GM12878 (cell line): ENCODE results near the gene TMEM254. TPM values are rescaled to one million over a fixed set of nuclear protein-coding genes. Genes with fewer than 3 reads are reported as not detected.

Source experiments
- ATF7 ChIP-seq: fragments of 450-650 bp; IDR thresholded peaks from 2 replicates; pipeline ENCODE4 v1.6.1; 2016; ENCODE audit warnings: low read depth, mild to moderate bottlenecking
- CREB1 ChIP-seq: IDR thresholded peaks from 2 replicates; pipeline ENCODE4 v1.6.1; 2012; ENCODE audit warnings: low read depth, mild to moderate bottlenecking, inconsistent platforms
- CTCF ChIP-seq, 3 experiments: IDR thresholded peaks in 2 of 3; conservative IDR thresholded peaks in 1 of 3; 2 replicates each; pipeline ENCODE4 v1.5.1; 2011; ENCODE audit warnings: low read depth in 3 of 3, low read length in 3 of 3, mild to moderate bottlenecking in 3 of 3, control low read depth in 2 of 3, moderate library complexity in 2 of 3, inconsistent platforms in 1 of 3, mixed read lengths in 1 of 3; ENCODE audit not compliant: control insufficient read depth in 2 of 3, insufficient read depth in 1 of 3; ENCODE audit errors: extremely low read depth in 1 of 3
- MAX ChIP-seq: IDR thresholded peaks from 2 replicates; pipeline ENCODE4 v1.6.1; 2012; ENCODE audit warnings: low read depth, low read length, improper control_type of control experiment
- POLR2AphosphoS2 ChIP-seq: IDR thresholded peaks from 2 replicates; pipeline ENCODE4 v1.6.1; 2011; ENCODE audit warnings: low read depth, mild to moderate bottlenecking, low read length, improper control_type of control experiment, moderate library complexity
- SMAD5 ChIP-seq: IDR thresholded peaks from 2 replicates; pipeline ENCODE4 v1.6.1; 2016; ENCODE audit warnings: antibody characterized with exemption, low read depth
- SMARCA5 ChIP-seq: fragments of 450-650 bp; IDR thresholded peaks from 2 replicates; pipeline ENCODE4 v1.6.1; 2017; ENCODE audit warnings: mild to moderate bottlenecking
- SMC3 ChIP-seq: IDR thresholded peaks from 2 replicates; pipeline ENCODE4 v1.6.1; 2011; ENCODE audit warnings: low read length, improper control_type of control experiment, borderline replicate concordance
- SRF ChIP-seq, 2 experiments: IDR thresholded peaks; 2 replicates each; pipeline ENCODE4 v1.6.1; 2011; ENCODE audit warnings: low read depth in 2 of 2, low read length in 2 of 2, mild to moderate bottlenecking in 1 of 2, moderate library complexity in 1 of 2
- ZBTB4 ChIP-seq: fragments of 450-650 bp; formaldehyde crosslinking; IDR thresholded peaks from 2 replicates; pipeline ENCODE4 v1.4.0; 2022; ENCODE audit warnings: mild to moderate bottlenecking, moderate library complexity
- ZNF687 ChIP-seq: fragments of 450-650 bp; IDR thresholded peaks from 2 replicates; pipeline ENCODE4 v1.6.1; 2017; ENCODE audit warnings: mild to moderate bottlenecking, moderate library complexity
- polyA plus RNA-seq, 11 experiments: library from polyadenylated mRNA; depleted of rRNA in 4 of 11; unstranded in 6 of 11; stranded (reverse) in 5 of 11; fragments of >200 nt; fragmentation: Nextera tagmentation in 4 of 11; fragmentation: Illumina TruSeq in 1 of 11; extraction: Ambion mirVana in 4 of 11; extraction: Trizol in 1 of 11; gene quantifications; 1 replicate in 1 of 11; 2 replicates in 10 of 11; pipeline versions ENCODE4 v1.2.1 to v1.2.3, GENCODE V29; 2011 to 2016; ENCODE audit warnings: inconsistent platforms in 2 of 11, missing spikeins in 2 of 11, low read depth in 1 of 11
- total RNA-seq, 4 experiments: library from RNA; depleted of rRNA in 3 of 4; stranded (reverse); fragments of >200 nt in 3 of 4; fragmentation: Illumina TruSeq in 1 of 4; extraction: Trizol in 1 of 4; gene quantifications; 2 replicates each; pipeline versions ENCODE4 v1.2.1 to v1.2.3, GENCODE V29; 2013 to 2021

TMEM254 gene
- total and polyA plus RNA-seq, 10 of the 15 experiments (the other 5 are each of a cell fraction or from before 2014, with no cell fraction given): 5.6 to 29.0 (median 13.1) TPM

GRCh38 chr10:80140251-80140650 lies 61.8 kb downstream of the TMEM254 start (continued):
- TF ChIP-seq POLR2AphosphoS2: no peak
- TF ChIP-seq SMC3: no peak
- no peak for TF ChIP-seq SMAD5
- TF ChIP-seq ATF7: no peak
- no peak for TF ChIP-seq ZBTB4 (CRISPR knock-in tag)
- no peak for TF ChIP-seq MAX
- no peak for TF ChIP-seq CTCF (IDR thresholded peaks at IDR 0.05 in 2 of 3, conservative IDR thresholded peaks at IDR 0.05 in 1 of 3; ENCODE audit: control insufficient read depth in 2 of 3, extremely low read depth in 1 of 3, insufficient read depth in 1 of 3, low read depth in 3 of 3, low read length in 3 of 3)
- no peak for TF ChIP-seq CREB1
- TF ChIP-seq SMARCA5: no peak
- no peak for TF ChIP-seq SRF (IDR thresholded peaks at IDR 0.05; ENCODE audit: low read depth in 2 of 2, low read length in 2 of 2)
- no peak for TF ChIP-seq ZNF687
- TF ChIP-seq, all 136 proteins: peak for 0
